IMR-90 (cell line): ENCODE results near the gene ITPK1.

Experiments used
- BHLHE40 ChIP-seq: fragments of 150-350 bp; IDR thresholded peaks from 2 replicates; pipeline ENCODE4 v1.6.1; 2016; ENCODE audit warnings: mild to moderate bottlenecking, low read depth, low read length
- CEBPB ChIP-seq: IDR thresholded peaks from 2 replicates; pipeline ENCODE4 v1.6.1; 2012; ENCODE audit warnings: low read depth, low read length, improper control_type of control experiment
- CHD1 ChIP-seq: IDR thresholded peaks from 2 replicates; pipeline ENCODE4 v1.6.1; 2012; ENCODE audit warnings: low read depth, low read length, improper control_type of control experiment
- ELK1 ChIP-seq: fragments of 150-350 bp; IDR thresholded peaks from 2 replicates; pipeline ENCODE4 v1.6.1; 2016; ENCODE audit warnings: low read depth, mild to moderate bottlenecking, low read length, moderate library complexity, borderline replicate concordance
- MAFK ChIP-seq: IDR thresholded peaks from 2 replicates; pipeline ENCODE4 v1.6.1; 2012; ENCODE audit warnings: low read depth, low read length, improper control_type of control experiment
- MAZ ChIP-seq: IDR thresholded peaks from 2 replicates; pipeline ENCODE4 v1.6.1; 2012; ENCODE audit warnings: low read depth, mild to moderate bottlenecking, low read length, improper control_type of control experiment, moderate library complexity, borderline replicate concordance
- NFE2L2 ChIP-seq: fragments of 150-350 bp; IDR thresholded peaks from 2 replicates; pipeline ENCODE4 v1.6.1; 2016; ENCODE audit warnings: low read depth, mild to moderate bottlenecking, low read length
- POLR2A ChIP-seq: IDR thresholded peaks from 2 replicates; pipeline ENCODE4 v1.6.1; 2012; ENCODE audit warnings: mild to moderate bottlenecking, low read depth, low read length
- RAD21 ChIP-seq: IDR thresholded peaks from 2 replicates; pipeline ENCODE4 v1.6.1; 2012; ENCODE audit warnings: low read length, improper control_type of control experiment
- RCOR1 ChIP-seq: IDR thresholded peaks from 2 replicates; pipeline ENCODE4 v1.6.1; 2012; ENCODE audit warnings: mild to moderate bottlenecking, low read length, improper control_type of control experiment; ENCODE audit not compliant: insufficient replicate concordance
- RFX5 ChIP-seq: IDR thresholded peaks from 2 replicates; pipeline ENCODE4 v1.8.0; 2012; ENCODE audit warnings: low read depth, mild to moderate bottlenecking, low read length, moderate library complexity
- SMC3 ChIP-seq: fragments of 150-350 bp; IDR thresholded peaks from 2 replicates; pipeline ENCODE4 v1.6.1; 2016; ENCODE audit warnings: low read depth, mild to moderate bottlenecking, antibody characterized with exemption, low read length, moderate library complexity
- TF ChIP-seq, protein P1 (sequence below): conservative IDR thresholded peaks from 2 replicates; pipeline ENCODE4 v1.5.1; 2012; ENCODE audit warnings: mild to moderate bottlenecking, low read depth, low read length, improper control_type of control experiment
- TF ChIP-seq, protein P2 (sequence below): fragments of 150-350 bp; IDR thresholded peaks from 2 replicates; pipeline ENCODE4 v1.6.1; 2017; ENCODE audit warnings: mild to moderate bottlenecking, antibody characterized with exemption, low read length, low read depth

DNA sequence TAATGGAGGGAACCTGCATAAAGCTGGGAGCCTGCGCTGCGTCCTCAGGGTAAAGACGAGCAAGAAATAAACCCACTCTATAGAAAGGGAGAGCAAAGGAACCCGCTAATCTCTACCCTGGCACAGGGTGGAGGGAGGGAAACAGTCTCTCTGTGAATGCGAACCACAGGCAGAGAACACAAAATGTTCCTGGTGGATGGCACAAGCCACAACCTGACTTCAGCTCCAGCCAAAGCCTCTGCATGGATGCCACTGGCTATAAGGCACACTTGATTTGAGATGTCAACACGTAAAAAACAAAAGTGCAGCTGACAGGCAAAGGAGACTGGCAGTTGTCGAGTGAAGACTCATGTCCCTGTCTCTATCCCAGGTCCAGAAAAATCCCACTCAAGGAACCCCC lies 160.3 kb downstream of the ITPK1 start:
- TF ChIP-seq, protein P1, sequence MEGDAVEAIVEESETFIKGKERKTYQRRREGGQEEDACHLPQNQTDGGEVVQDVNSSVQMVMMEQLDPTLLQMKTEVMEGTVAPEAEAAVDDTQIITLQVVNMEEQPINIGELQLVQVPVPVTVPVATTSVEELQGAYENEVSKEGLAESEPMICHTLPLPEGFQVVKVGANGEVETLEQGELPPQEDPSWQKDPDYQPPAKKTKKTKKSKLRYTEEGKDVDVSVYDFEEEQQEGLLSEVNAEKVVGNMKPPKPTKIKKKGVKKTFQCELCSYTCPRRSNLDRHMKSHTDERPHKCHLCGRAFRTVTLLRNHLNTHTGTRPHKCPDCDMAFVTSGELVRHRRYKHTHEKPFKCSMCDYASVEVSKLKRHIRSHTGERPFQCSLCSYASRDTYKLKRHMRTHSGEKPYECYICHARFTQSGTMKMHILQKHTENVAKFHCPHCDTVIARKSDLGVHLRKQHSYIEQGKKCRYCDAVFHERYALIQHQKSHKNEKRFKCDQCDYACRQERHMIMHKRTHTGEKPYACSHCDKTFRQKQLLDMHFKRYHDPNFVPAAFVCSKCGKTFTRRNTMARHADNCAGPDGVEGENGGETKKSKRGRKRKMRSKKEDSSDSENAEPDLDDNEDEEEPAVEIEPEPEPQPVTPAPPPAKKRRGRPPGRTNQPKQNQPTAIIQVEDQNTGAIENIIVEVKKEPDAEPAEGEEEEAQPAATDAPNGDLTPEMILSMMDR: no peak
- TF ChIP-seq MAFK: no peak
- no peak for TF ChIP-seq POLR2A
- TF ChIP-seq RCOR1: no peak
- no peak for TF ChIP-seq CEBPB
- no peak for TF ChIP-seq CHD1
- TF ChIP-seq SMC3: no peak
- TF ChIP-seq RFX5: no peak
- TF ChIP-seq ELK1: no peak
- TF ChIP-seq RAD21: no peak
- TF ChIP-seq, protein P2, sequence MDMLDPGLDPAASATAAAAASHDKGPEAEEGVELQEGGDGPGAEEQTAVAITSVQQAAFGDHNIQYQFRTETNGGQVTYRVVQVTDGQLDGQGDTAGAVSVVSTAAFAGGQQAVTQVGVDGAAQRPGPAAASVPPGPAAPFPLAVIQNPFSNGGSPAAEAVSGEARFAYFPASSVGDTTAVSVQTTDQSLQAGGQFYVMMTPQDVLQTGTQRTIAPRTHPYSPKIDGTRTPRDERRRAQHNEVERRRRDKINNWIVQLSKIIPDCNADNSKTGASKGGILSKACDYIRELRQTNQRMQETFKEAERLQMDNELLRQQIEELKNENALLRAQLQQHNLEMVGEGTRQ: no peak
- no peak for TF ChIP-seq BHLHE40
- TF ChIP-seq MAZ: no peak
- no peak for TF ChIP-seq NFE2L2
